ENCODE results near the gene C2orf15. TPM values are rescaled to one million over a fixed set of nuclear protein-coding genes. Genes with fewer than 3 reads are reported as not detected.

Gene C2orf15
- total and polyA plus RNA-seq, 2 of the 8 experiments (the other 6 are each of a cell fraction or from before 2014, with no cell fraction given): 3.6 to 6.5 TPM

DNA sequence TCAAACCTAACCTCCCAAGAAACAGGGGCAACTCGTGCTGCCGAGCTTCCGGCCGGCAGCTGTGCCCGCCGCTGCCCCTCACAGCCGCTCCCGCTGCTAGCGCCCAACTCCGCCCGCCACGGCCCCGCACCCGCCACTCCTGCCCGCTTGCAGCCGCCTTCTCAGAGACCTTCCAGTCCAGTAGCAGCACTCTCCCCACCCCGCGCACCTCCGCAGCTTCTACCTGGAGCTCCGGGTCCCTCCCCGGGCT is 722 bp upstream of the C2orf15 start (continued):
- TF ChIP-seq CHD7 (IDR thresholded peaks at IDR 0.05; ENCODE audit: insufficient replicate concordance, low read length): no peak
- TF ChIP-seq SUZ12 (IDR thresholded peaks at IDR 0.05; ENCODE audit: low read length): no peak
- no peak for TF ChIP-seq CEBPB (IDR thresholded peaks at IDR 0.05; ENCODE audit: low read depth, low read length)
- TF ChIP-seq ZNF274 (IDR thresholded peaks at IDR 0.05; ENCODE audit: borderline replicate concordance, extremely low read depth, low read length): no peak
- no peak for TF ChIP-seq BRCA1 (IDR thresholded peaks at IDR 0.05; ENCODE audit: low read depth, low read length)
- 0 out of 2 replicates have a peak, but pooled peaks have one; percentile 81 for TF ChIP-seq RBBP5 (IDR thresholded peaks at IDR 0.05; ENCODE audit: borderline replicate concordance, low read depth, low read length)
- TF ChIP-seq SIX5 (IDR thresholded peaks at IDR 0.05; ENCODE audit: low read depth, low read length): no peak
- no peak for TF ChIP-seq RAD21 (IDR thresholded peaks at IDR 0.05 in 1 of 2, conservative IDR thresholded peaks at IDR 0.05 in 1 of 2; ENCODE audit: low read depth in 2 of 2, low read length in 2 of 2)
- peak; percentile 79 for TF ChIP-seq MAX (IDR thresholded peaks at IDR 0.05)
- TF ChIP-seq TAF7 (optimal IDR thresholded peaks at IDR 0.05; ENCODE audit: borderline replicate concordance, low read depth, low read length): no peak

Measured in H1 (cell line).